Aorta (tissue), 5 donors: Measurements from ENCODE around the gene FAM107B. TPM values are rescaled to one million over a fixed set of nuclear protein-coding genes. Genes with fewer than 3 reads are reported as not detected.

Source experiments
- ATAC-seq: fragments of 200-7000 bp; cut with Tn5 transposase; one replicate; pipeline ENCODE4 v1.9.1; 2022; ENCODE audit warnings: moderate library complexity; ENCODE audit not compliant: low FRiP score
- DNase-seq, 2 donors: peaks; one replicate each; pipeline ENCODE4 v3.0.0-alpha.2; 2020
- H3K27ac ChIP-seq, 2 donors: one replicate each; pipeline ENCODE4 v1.5.1; 2013; ENCODE audit warnings: low read length in 2 of 2, mild to moderate bottlenecking in 2 of 2, moderate library complexity in 2 of 2, control low read depth in 1 of 2, inconsistent platforms in 1 of 2, low read depth in 1 of 2
- H3K27me3 ChIP-seq, 2 donors: one replicate each; pipeline ENCODE4 v1.6.1; 2013; ENCODE audit warnings: control low read depth in 1 of 2, low read length in 1 of 2, mild to moderate bottlenecking in 1 of 2, moderate library complexity in 1 of 2; ENCODE audit not compliant: insufficient read depth in 2 of 2, control insufficient read depth in 1 of 2
- H3K36me3 ChIP-seq, 2 donors: one replicate each; pipeline ENCODE4 v1.6.1; 2013; ENCODE audit warnings: control low read depth in 1 of 2, low read length in 1 of 2, mild to moderate bottlenecking in 1 of 2; ENCODE audit not compliant: insufficient read depth in 2 of 2, control insufficient read depth in 1 of 2
- H3K4me1 ChIP-seq, 2 donors: one replicate each; pipeline ENCODE4 v1.6.1; 2013; ENCODE audit warnings: low read length in 2 of 2, control low read depth in 1 of 2, mild to moderate bottlenecking in 1 of 2, moderate library complexity in 1 of 2; ENCODE audit not compliant: insufficient read depth in 2 of 2, control insufficient read depth in 1 of 2
- H3K4me3 ChIP-seq, 2 donors: one replicate each; pipeline ENCODE4 v1.5.1; 2013; ENCODE audit warnings: low read length in 2 of 2, control low read depth in 1 of 2, mild to moderate bottlenecking in 1 of 2
- H3K9me3 ChIP-seq: one replicate; pipeline ENCODE4 v1.6.1; 2013; ENCODE audit warnings: mild to moderate bottlenecking, low read length; ENCODE audit not compliant: control insufficient read depth
- WGBS, 2 donors: extraction: QIAGEN DNeasy Blood & Tissue Kit; methylation state at CpG; one replicate each; pipeline ENCODE4 v1.1.7; 2013; 5-methylcytosine and 5-hydroxymethylcytosine counted together
- intact Hi-C, 2 donors: fragments of 100-400 bp; cut with DNase I; formaldehyde crosslinking; loops; one replicate each; pipeline versions ENCODE4 v1.14.2 to v1.15.0; 2022
- polyA plus RNA-seq, 2 donors: library from polyadenylated mRNA; stranded (reverse); fragments of 200-250 nt; gene quantifications; one replicate each; pipeline ENCODE4 v1.2.3, GENCODE V29; 2013
- total RNA-seq, 2 donors: library from RNA; stranded (reverse); fragmentation: NEBNext Ultra II Directional; extraction: Animal tissue kit (Norgen Biotek cat#: 25700); gene quantifications; one replicate each; pipeline ENCODE4 v1.2.1, GENCODE V29; 2021
- donor health status: healthy with polysubstance abuse.
- donor health status: Bipolar disorder and iron deficiency.
- donor health status: DM: no; HTN: no; CAD: no.
- donor health status: DM: no; HTN: no; CAD: no.
- donor health status: DM: yes; HTN: yes; CAD: no.

FAM107B gene
- total and polyA plus RNA-seq, 4 donors: 16.6 to 58.5 (median 33.1) TPM

GRCh38 chr10:14579405-14579804 is 195.3 kb downstream of the FAM107B start:
- H3K27me3 ChIP-seq: no peaks in the 10 kb centered on the region
- no peaks in the 10 kb centered on the region for H3K4me1 ChIP-seq
- H3K36me3 ChIP-seq: no peaks in the 10 kb centered on the region
- no peaks in the 10 kb centered on the region for H3K9me3 ChIP-seq
- ATAC-seq (no peak), DNase-seq (no peak)
- H3K27ac ChIP-seq: no peak overlapping the region
- intact Hi-C loops: no loop called here
- no peak overlapping the region for H3K4me3 ChIP-seq
- 91 to 93% methylated on average over 1 of the region's 1 CpG for WGBS, 2 donors

DNA sequence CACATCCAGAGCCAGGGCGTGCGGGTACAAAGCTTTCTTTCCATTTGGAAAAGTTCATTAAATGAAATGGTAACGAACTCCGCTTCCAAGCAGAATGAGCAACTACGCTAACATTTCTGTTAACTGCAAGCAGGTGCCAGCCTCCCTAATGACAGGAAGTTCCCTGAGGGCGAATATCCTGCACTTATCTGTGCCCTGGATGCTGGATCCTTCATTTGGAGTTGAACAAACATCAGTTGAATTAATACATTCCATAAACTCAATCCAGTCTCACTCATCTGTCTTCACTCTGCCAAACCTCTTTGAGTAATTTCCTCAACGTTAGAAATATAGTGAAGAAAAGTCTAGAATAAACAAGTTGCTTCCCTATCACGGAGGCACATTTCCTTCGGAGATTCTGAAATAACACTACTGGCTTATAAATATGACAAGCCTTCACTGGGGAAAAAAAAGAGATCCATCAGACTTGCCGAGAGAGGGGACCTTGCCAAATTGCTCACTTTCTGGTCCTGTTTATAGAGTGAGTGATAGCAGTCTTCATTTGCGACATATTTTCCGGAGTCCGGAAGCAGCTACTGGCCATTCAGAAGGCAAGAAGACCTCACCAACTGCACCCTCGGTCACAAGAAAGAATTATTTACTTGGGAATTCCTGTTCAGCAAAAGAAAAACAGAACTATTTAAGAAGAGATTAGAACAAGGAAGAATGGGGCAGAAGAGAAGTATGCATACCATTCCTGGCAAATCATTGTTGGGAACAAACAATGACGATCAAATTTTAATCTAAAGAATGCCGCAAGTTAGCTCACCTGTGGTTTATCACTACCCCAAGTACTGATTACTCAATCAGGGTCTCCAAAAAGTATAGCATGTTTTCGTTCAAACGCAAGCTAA is 196.4 kb downstream of the FAM107B start:
- no peaks in the 10 kb centered on the region for H3K9me3 ChIP-seq
- ATAC-seq (peak; percentile 70), DNase-seq (no peak)
- peak overlapping the region in 1 of 2 donors; percentile 69 for H3K27ac ChIP-seq
- H3K4me1 ChIP-seq: no peaks in the 10 kb centered on the region
- H3K36me3 ChIP-seq: no peaks in the 10 kb centered on the region
- H3K27me3 ChIP-seq: no peaks in the 10 kb centered on the region
- WGBS, 2 donors: 35% methylated on average over 18 of the region's 18 CpGs
- intact Hi-C loops: no loop called here
- peak overlapping the region; percentile 16 to 26 for H3K4me3 ChIP-seq

- ATAC-seq (no peak), DNase-seq (no peak)
- H3K27ac ChIP-seq: no peak overlapping the region
- no peaks in the 10 kb centered on the region for H3K9me3 ChIP-seq
- intact Hi-C loops: no loop called here
- no peak overlapping the region for H3K4me3 ChIP-seq
- H3K4me1 ChIP-seq: no peaks in the 10 kb centered on the region
- 88 to 90% methylated on average over 6 of the region's 6 CpGs for WGBS, 2 donors
- H3K27me3 ChIP-seq: no peaks in the 10 kb centered on the region
- no peaks in the 10 kb centered on the region for H3K36me3 ChIP-seq
Measured at GRCh38 chr10:14574885-14575284, 199.8 kb downstream of the FAM107B start.

GRCh38 chr10:14574291-14574690 is 200.4 kb downstream of the FAM107B start:
- DNase-seq (no peak), ATAC-seq (no peak)
- Histone ChIP-seq H3K27ac (no peak overlapping the region), H3K4me1 (no peaks in the 10 kb centered on the region), H3K9me3 (no peaks in the 10 kb centered on the region), H3K27me3 (no peaks in the 10 kb centered on the region), H3K4me3 (no peak overlapping the region), H3K36me3 (no peaks in the 10 kb centered on the region)
- 76 to 79% methylated on average over 3 of the region's 3 CpGs for WGBS, 2 donors
- intact Hi-C loops: no loop called here

DNA sequence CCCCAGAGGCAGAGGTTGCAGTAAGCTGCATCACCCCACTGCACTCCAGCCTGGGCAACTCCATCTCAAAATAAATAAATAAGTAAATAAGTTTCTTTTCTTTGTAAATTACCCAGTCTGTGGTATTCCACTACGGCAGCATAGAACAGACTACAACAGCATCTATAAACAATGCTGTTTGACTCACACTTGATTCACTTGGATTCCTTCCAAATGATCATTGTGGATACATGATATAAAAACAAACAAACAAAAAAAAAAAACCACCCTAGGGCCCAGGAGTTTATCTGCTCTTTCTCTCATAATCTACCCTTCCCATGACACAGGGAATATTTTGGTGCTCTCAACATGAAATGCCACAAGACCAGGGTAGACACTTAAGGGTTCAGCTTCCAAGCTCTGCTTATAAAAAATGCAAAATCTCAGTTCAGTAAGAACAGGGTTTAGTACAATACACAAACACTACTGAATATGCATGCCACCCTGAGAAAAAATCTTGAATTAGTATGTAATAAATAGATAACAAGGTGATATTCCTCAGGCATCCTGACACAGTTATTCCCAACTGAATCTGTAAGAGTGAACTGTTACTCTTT is 200.9 kb downstream of the FAM107B start:
- Histone ChIP-seq H3K27me3 (no peaks in the 10 kb centered on the region), H3K36me3 (no peaks in the 10 kb centered on the region), H3K9me3 (no peaks in the 10 kb centered on the region), H3K27ac (no peak overlapping the region), H3K4me3 (no peak overlapping the region), H3K4me1 (no peaks in the 10 kb centered on the region)
- 77 to 100% methylated on average over 1 of the region's 1 CpG for WGBS, 2 donors
- intact Hi-C loops: no loop called here
- DNase-seq (no peak), ATAC-seq (no peak)

DNA sequence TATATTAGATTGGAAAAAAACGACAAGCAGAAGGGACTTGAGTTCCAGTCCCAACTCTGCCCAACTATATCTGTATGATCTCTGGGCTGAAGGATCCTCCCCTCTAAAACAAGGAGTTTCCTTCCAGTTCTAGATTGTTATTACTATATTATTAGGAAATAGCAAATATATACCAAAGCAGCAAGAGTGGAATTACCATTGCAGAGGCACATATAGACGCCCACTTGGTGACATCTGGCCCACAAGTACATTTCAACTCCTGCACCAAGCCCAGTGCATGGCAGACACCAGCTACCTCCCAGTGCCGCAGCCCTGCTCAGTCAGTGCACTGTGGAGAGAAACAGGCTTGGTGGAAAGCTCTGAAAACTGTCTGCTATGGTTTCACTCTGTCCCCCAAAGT is 201.9 kb downstream of the FAM107B start:
- Histone ChIP-seq H3K4me3 (no peak overlapping the region), H3K4me1 (no peaks in the 10 kb centered on the region), H3K27me3 (no peaks in the 10 kb centered on the region), H3K27ac (peak overlapping the region in 1 of 2 donors; percentile 17), H3K36me3 (no peaks in the 10 kb centered on the region), H3K9me3 (no peaks in the 10 kb centered on the region)
- ATAC-seq (no peak), DNase-seq (no peak)
- intact Hi-C loops: no loop called here
- WGBS, 2 donors: 94 to 95% methylated on average over 3 of the region's 3 CpGs

GRCh38 chr10:14571866-14572507 is 202.7 kb downstream of the FAM107B start:
- intact Hi-C loops: no loop called here
- Histone ChIP-seq H3K27me3 (no peaks in the 10 kb centered on the region), H3K27ac (peak overlapping the region in 1 of 2 donors; percentile 15), H3K36me3 (no peaks in the 10 kb centered on the region), H3K9me3 (no peaks in the 10 kb centered on the region), H3K4me1 (no peaks in the 10 kb centered on the region), H3K4me3 (no peak overlapping the region)
- DNase-seq (peak in 1 of 2 donors; percentile 68), ATAC-seq (peak; percentile 73)
- 16 to 18% methylated on average over 10 of the region's 10 CpGs for WGBS, 2 donors

DNA sequence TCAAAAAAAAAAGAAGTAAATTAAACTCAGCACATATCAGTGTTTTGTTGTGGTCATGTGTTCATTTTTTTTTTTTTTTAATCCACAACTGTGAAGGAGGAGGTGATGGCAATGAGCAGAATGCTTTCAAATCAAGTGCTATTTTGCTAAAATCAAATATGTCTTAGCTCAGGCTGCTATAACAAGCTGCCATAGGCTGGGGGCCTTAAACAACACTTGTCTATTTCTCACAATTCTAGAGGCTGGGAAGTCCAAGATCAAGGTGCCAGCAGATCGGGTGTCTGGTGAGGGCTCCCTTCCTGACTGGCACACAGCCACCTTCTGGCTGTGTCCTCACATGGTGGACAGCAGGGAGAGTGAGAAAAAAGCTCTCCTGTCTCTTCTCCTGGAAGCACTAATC is 203.9 kb downstream of the FAM107B start:
- 72 to 75% methylated on average over 1 of the region's 1 CpG for WGBS, 2 donors
- H3K9me3 ChIP-seq: no peaks in the 10 kb centered on the region
- intact Hi-C loops: no loop called here
- H3K27me3 ChIP-seq: no peaks in the 10 kb centered on the region
- DNase-seq: no peak
- no peaks in the 10 kb centered on the region for H3K4me1 ChIP-seq
- no peak overlapping the region for H3K27ac ChIP-seq
- ATAC-seq: no peak
- no peaks in the 10 kb centered on the region for H3K36me3 ChIP-seq
- H3K4me3 ChIP-seq: no peak overlapping the region
